Activated CD4-positive, CD25-positive, alpha-beta regulatory T cell (primary cell): ENCODE data around the gene CD300E.

Experiments
- DNase-seq, 4 experiments: peaks; one replicate each; lab custom pipeline; 2025; lab: John Stamatoyannopoulos, UW

The CD300E gene

GRCh38 chr17:74566132-74566753 lies 57.3 kb downstream of the CD300E start:
- no peak for DNase-seq

- no peak for DNase-seq
Observed at GRCh38 chr17:74565126-74565525, 58.4 kb downstream of the CD300E start.

GRCh38 chr17:74563358-74563757 lies 60.2 kb downstream of the CD300E start:
- no peak for DNase-seq

GRCh38 chr17:74561586-74561985 lies 62.0 kb downstream of the CD300E start:
- DNase-seq, result no peak
